Karpas-422 (cell line): ENCODE data around the gene KIF20A. TPM values are rescaled to one million over a fixed set of nuclear protein-coding genes. Genes with fewer than 3 reads are reported as not detected.
"Not testable (repeated sequence)": the region's sequence is repeated elsewhere in the genome, so short reads cannot be mapped to it uniquely, and the experiment has no call there.

Experiments used
- DNase-seq: peaks from one replicate; pipeline ENCODE4 v3.0.0-alpha.2; 2015
- H2AFZ ChIP-seq: fragments of 200-600 bp; sonication (generic); 2 replicates; pipeline ENCODE4 v1.6.1; 2014; ENCODE audit warnings: antibody characterized with exemption, low read length, mixed read lengths
- H3K27ac ChIP-seq: fragments of 200-600 bp; sonication (generic); 2 replicates; pipeline ENCODE4 v1.5.1; 2014; ENCODE audit warnings: mild to moderate bottlenecking, low read length, moderate library complexity
- H3K27me3 ChIP-seq: fragments of 200-600 bp; sonication (generic); 2 replicates; pipeline ENCODE4 v1.6.1; 2014; ENCODE audit warnings: low read length, mixed read lengths
- H3K36me3 ChIP-seq: fragments of 200-600 bp; sonication (generic); 2 replicates; pipeline ENCODE4 v1.6.1; 2014; ENCODE audit warnings: low read length, mixed read lengths; ENCODE audit not compliant: insufficient read depth
- H3K4me1 ChIP-seq: fragments of 200-600 bp; sonication (generic); 2 replicates; pipeline ENCODE4 v1.6.1; 2014; ENCODE audit warnings: mild to moderate bottlenecking, low read length, mixed read lengths
- H3K4me2 ChIP-seq: fragments of 200-600 bp; sonication (generic); 2 replicates; pipeline ENCODE4 v1.6.1; 2014; ENCODE audit warnings: low read length, low read depth, mild to moderate bottlenecking; ENCODE audit not compliant: poor library complexity, severe bottlenecking
- H3K4me3 ChIP-seq: fragments of 200-600 bp; sonication (generic); 2 replicates; pipeline ENCODE4 v1.5.1; 2014; ENCODE audit warnings: mild to moderate bottlenecking, antibody characterized with exemption, low read length, mixed read lengths
- H3K79me2 ChIP-seq: fragments of 200-600 bp; sonication (generic); 2 replicates; pipeline ENCODE4 v1.6.1; 2014; ENCODE audit warnings: mild to moderate bottlenecking, low read length, mixed read lengths
- H3K9ac ChIP-seq: fragments of 200-600 bp; sonication (generic); 2 replicates; pipeline ENCODE4 v1.6.0; 2014; ENCODE audit warnings: low read length
- H3K9me2 ChIP-seq: fragments of 200-600 bp; sonication (generic), shearing (Covaris generic); replicated peaks from 2 replicates; pipeline ENCODE4 v1.6.0; 2014; ENCODE audit warnings: mild to moderate bottlenecking, low read length, moderate library complexity; ENCODE audit not compliant: insufficient read depth
- H3K9me3 ChIP-seq: fragments of 300-700, 200-600 bp; sonication (generic); 2 replicates; pipeline ENCODE4 v1.6.1; 2014; ENCODE audit warnings: low read length, mixed read lengths
- H4K20me1 ChIP-seq: fragments of 200-600 bp; sonication (generic); 2 replicates; pipeline ENCODE4 v1.6.1; 2014; ENCODE audit warnings: mild to moderate bottlenecking, antibody characterized with exemption, low read length, low read depth; ENCODE audit not compliant: insufficient read depth
- total RNA-seq: library from RNA; depleted of rRNA; stranded (reverse); fragments of >200 nt; shearing (Covaris generic); gene quantifications from 2 replicates; pipeline ENCODE4 v1.2.3, GENCODE V29; 2014; ENCODE audit warnings: low replicate concordance

Gene KIF20A
- total RNA-seq, 1 experiment from 2014 or later, result 26.5 TPM

DNA sequence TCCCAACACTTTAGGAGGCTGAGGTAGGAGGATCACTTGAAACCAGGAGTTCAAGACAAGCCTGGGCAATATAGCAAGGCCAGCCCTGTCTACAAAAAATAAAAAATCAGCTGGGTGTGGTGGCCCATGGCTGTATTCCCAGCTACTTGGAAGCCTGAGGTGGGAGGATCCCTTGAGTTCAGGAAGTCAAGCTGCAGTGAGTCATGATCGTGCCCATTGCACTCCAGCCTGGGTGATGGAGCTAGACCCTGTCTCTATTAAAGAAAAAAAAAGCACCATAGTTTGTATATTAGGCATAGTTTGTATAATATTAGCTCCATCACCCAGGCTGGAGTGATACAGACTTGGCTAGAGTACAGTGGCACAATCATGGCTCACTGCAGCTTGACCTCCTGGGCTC is 30.1 kb upstream of the KIF20A start:
- H3K9me2 ChIP-seq, result no peaks in the 10 kb centered on the region
- no peak for DNase-seq
- no peaks in the 10 kb centered on the region for H3K27me3 ChIP-seq
- no peak overlapping the region for H3K4me3 ChIP-seq
- H3K27ac ChIP-seq, result no peak overlapping the region
- no peak overlapping the region for H2AFZ ChIP-seq
- H3K36me3 ChIP-seq, result no peaks in the 10 kb centered on the region
- no peaks in the 10 kb centered on the region for H4K20me1 ChIP-seq
- no peaks in the 10 kb centered on the region for H3K4me1 ChIP-seq
- H3K9me3 ChIP-seq, result no peaks in the 10 kb centered on the region
- H3K79me2 ChIP-seq, result no peaks in the 10 kb centered on the region
- no peak overlapping the region for H3K9ac ChIP-seq
- no peak overlapping the region for H3K4me2 ChIP-seq

DNA sequence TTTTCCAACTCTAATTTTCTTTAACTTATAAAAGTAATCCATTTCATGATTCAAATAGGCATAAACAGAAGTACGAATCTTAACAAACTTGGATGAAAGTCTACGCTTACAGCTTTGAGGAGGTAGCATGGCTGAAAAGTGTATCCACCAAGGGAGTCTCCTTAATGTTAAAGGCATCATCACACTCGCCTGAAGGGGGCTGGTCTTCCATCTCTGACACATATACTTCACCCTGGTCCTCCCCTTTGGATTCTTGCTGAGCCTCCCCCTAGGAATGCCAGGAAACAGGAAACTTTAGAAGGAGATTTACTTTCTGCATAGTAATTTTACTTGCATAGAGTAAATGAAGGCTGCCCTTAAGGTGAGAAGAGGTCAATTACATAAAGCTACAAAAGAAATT is 29.4 kb upstream of the KIF20A start:
- Histone ChIP-seq H3K4me2 (no peak overlapping the region), H3K9me2 (no peaks in the 10 kb centered on the region), H3K27me3 (no peaks in the 10 kb centered on the region), H3K79me2 (no peaks in the 10 kb centered on the region), H2AFZ (no peak overlapping the region), H3K36me3 (no peaks in the 10 kb centered on the region), H3K4me1 (no peaks in the 10 kb centered on the region), H3K9me3 (no peaks in the 10 kb centered on the region), H3K27ac (no peak overlapping the region), H4K20me1 (no peaks in the 10 kb centered on the region), H3K9ac (no peak overlapping the region), H3K4me3 (no peak overlapping the region)
- DNase-seq, result no peak

- peaks cover 33% of the 10 kb centered on the region for H3K36me3 ChIP-seq
- H3K9ac ChIP-seq, H3K4me1 ChIP-seq, H3K4me3 ChIP-seq, H3K27me3 ChIP-seq, H3K9me3 ChIP-seq, DNase-seq, H3K4me2 ChIP-seq, H4K20me1 ChIP-seq, H3K27ac ChIP-seq, H2AFZ ChIP-seq, H3K9me2 ChIP-seq, H3K79me2 ChIP-seq: not testable (repeated sequence)
Observed at GRCh38 chr5:138155977-138156376, 22.9 kb upstream of the KIF20A start.

GRCh38 chr5:138157626-138158025 is 21.3 kb upstream of the KIF20A start:
- Histone ChIP-seq H3K36me3 (peaks cover 43% of the 10 kb centered on the region), H3K9me2 (no peaks in the 10 kb centered on the region)

GRCh38 chr5:138159666-138160065 is 19.2 kb upstream of the KIF20A start:
- H3K27me3 ChIP-seq, result no peaks in the 10 kb centered on the region
- H4K20me1 ChIP-seq, result no peaks in the 10 kb centered on the region
- H3K4me3 ChIP-seq, result no peak overlapping the region
- peaks cover 61% of the 10 kb centered on the region for H3K36me3 ChIP-seq
- DNase-seq, result peak; percentile 32
- H3K79me2 ChIP-seq, result no peaks in the 10 kb centered on the region
- no peaks in the 10 kb centered on the region for H3K9me3 ChIP-seq
- no peak overlapping the region for H3K4me2 ChIP-seq
- no peak overlapping the region for H2AFZ ChIP-seq
- H3K9me2 ChIP-seq, result no peaks in the 10 kb centered on the region
- no peak overlapping the region for H3K9ac ChIP-seq
- no peaks in the 10 kb centered on the region for H3K4me1 ChIP-seq
- no peak overlapping the region for H3K27ac ChIP-seq

More at GRCh38 chr5:138157626-138158025, 21.3 kb upstream of the KIF20A start:
- Histone ChIP-seq H3K79me2 (no peaks in the 10 kb centered on the region), H3K9me3 (no peaks in the 10 kb centered on the region), H3K27me3 (no peaks in the 10 kb centered on the region), H3K27ac (no peak overlapping the region), H3K4me2 (no peak overlapping the region), H3K4me1 (no peaks in the 10 kb centered on the region), H3K9ac (no peak overlapping the region), H3K4me3 (no peak overlapping the region), H4K20me1 (no peaks in the 10 kb centered on the region), H2AFZ (no peak overlapping the region)
- no peak for DNase-seq

GRCh38 chr5:138160706-138161105 is 18.2 kb upstream of the KIF20A start:
- H3K27me3 ChIP-seq, result no peaks in the 10 kb centered on the region

GRCh38 chr5:138163721-138164120 is 15.2 kb upstream of the KIF20A start:
- no peak overlapping the region for H3K4me3 ChIP-seq

More at GRCh38 chr5:138160706-138161105, 18.2 kb upstream of the KIF20A start:
- Histone ChIP-seq H4K20me1 (no peaks in the 10 kb centered on the region), H3K9me2 (no peaks in the 10 kb centered on the region), H3K9ac (no peak overlapping the region), H3K9me3 (no peaks in the 10 kb centered on the region), H3K79me2 (no peaks in the 10 kb centered on the region), H2AFZ (no peak overlapping the region), H3K4me3 (no peak overlapping the region), H3K4me2 (no peak overlapping the region), H3K4me1 (no peaks in the 10 kb centered on the region), H3K36me3 (peaks cover 68% of the 10 kb centered on the region), H3K27ac (no peak overlapping the region)
- DNase-seq, result no peak

GRCh38 chr5:138169124-138169523 is 9.8 kb upstream of the KIF20A start:
- H3K27me3 ChIP-seq, result no peaks in the 10 kb centered on the region
- H3K79me2 ChIP-seq, result peaks cover 9% of the 10 kb centered on the region; the same call in 1 of the 2 replicates
- H3K4me1 ChIP-seq, result no peaks in the 10 kb centered on the region
- peaks cover 66% of the 10 kb centered on the region for H3K36me3 ChIP-seq
- H3K4me3 ChIP-seq, result no peak overlapping the region
- no peak overlapping the region for H3K4me2 ChIP-seq
- no peak for DNase-seq
- H3K9ac ChIP-seq, result no peak overlapping the region
- H3K27ac ChIP-seq, result no peak overlapping the region
- no peaks in the 10 kb centered on the region for H3K9me3 ChIP-seq
- H4K20me1 ChIP-seq, result no peaks in the 10 kb centered on the region
- no peak overlapping the region for H2AFZ ChIP-seq
- no peaks in the 10 kb centered on the region for H3K9me2 ChIP-seq

More at GRCh38 chr5:138163721-138164120, 15.2 kb upstream of the KIF20A start:
- H3K9me2 ChIP-seq, result no peaks in the 10 kb centered on the region
- DNase-seq, result no peak
- H3K79me2 ChIP-seq, result no peaks in the 10 kb centered on the region
- H3K27me3 ChIP-seq, result no peaks in the 10 kb centered on the region
- H2AFZ ChIP-seq, result no peak overlapping the region
- no peaks in the 10 kb centered on the region for H4K20me1 ChIP-seq
- no peaks in the 10 kb centered on the region for H3K4me1 ChIP-seq
- H3K4me2 ChIP-seq, result no peak overlapping the region
- H3K9me3 ChIP-seq, result no peaks in the 10 kb centered on the region
- no peak overlapping the region for H3K27ac ChIP-seq
- no peak overlapping the region for H3K9ac ChIP-seq
- peaks cover 77% of the 10 kb centered on the region for H3K36me3 ChIP-seq

- H4K20me1 ChIP-seq, result no peaks in the 10 kb centered on the region
- no peak overlapping the region for H3K4me3 ChIP-seq
- H2AFZ ChIP-seq, result no peak overlapping the region
- H3K27me3 ChIP-seq, result no peaks in the 10 kb centered on the region
- no peaks in the 10 kb centered on the region for H3K9me2 ChIP-seq
- peaks cover 16% of the 10 kb centered on the region for H3K79me2 ChIP-seq
- peaks cover 58% of the 10 kb centered on the region for H3K36me3 ChIP-seq
- no peak overlapping the region for H3K9ac ChIP-seq
- no peak overlapping the region for H3K27ac ChIP-seq
- H3K4me1 ChIP-seq, result no peaks in the 10 kb centered on the region
- peak; percentile 30 for DNase-seq
- no peaks in the 10 kb centered on the region for H3K9me3 ChIP-seq
- H3K4me2 ChIP-seq, result no peak overlapping the region
Observed at GRCh38 chr5:138170299-138170698, 8.6 kb upstream of the KIF20A start.
